WTC11 (cell line): ENCODE results near the gene NFATC2.

Experiments used
- ATF1 ChIP-seq: sonication (generic); formaldehyde crosslinking; IDR thresholded peaks from 2 replicates; pipeline ENCODE4 v1.8.1; 2023; ENCODE audit warnings: mild to moderate bottlenecking, moderate library complexity, missing genetic modification reagents
- E2F4 ChIP-seq: sonication (generic); formaldehyde crosslinking; IDR thresholded peaks from 2 replicates; pipeline ENCODE4 v1.8.1; 2022; ENCODE audit warnings: low read depth, mild to moderate bottlenecking, moderate library complexity, missing genetic modification reagents, borderline replicate concordance
- ELF4 ChIP-seq: sonication (generic); formaldehyde crosslinking; IDR thresholded peaks from 2 replicates; pipeline ENCODE4 v1.8.1; 2022; ENCODE audit warnings: low read depth, mild to moderate bottlenecking, moderate library complexity, missing genetic modification reagents
- ETV6 ChIP-seq: sonication (generic); formaldehyde crosslinking; IDR thresholded peaks from 2 replicates; pipeline ENCODE4 v1.8.1; 2022; ENCODE audit warnings: mild to moderate bottlenecking, missing genetic modification reagents
- ZNF232 ChIP-seq: sonication (generic); formaldehyde crosslinking; IDR thresholded peaks from 2 replicates; pipeline ENCODE4 v1.8.0; 2022; ENCODE audit warnings: mild to moderate bottlenecking, missing genetic modification reagents
- ZNF263 ChIP-seq: sonication (generic); formaldehyde crosslinking; IDR thresholded peaks from 2 replicates; pipeline ENCODE4 v1.8.1; 2022; ENCODE audit warnings: low read depth, mild to moderate bottlenecking, moderate library complexity, missing genetic modification reagents
- TF ChIP-seq, protein P1 (sequence below): fragments of 200-600 bp; IDR thresholded peaks from 2 replicates; pipeline ENCODE4 v1.8.0; 2022; ENCODE audit warnings: antibody characterized with exemption
- TF ChIP-seq, protein P2 (sequence below): sonication (generic); formaldehyde crosslinking; IDR thresholded peaks from 2 replicates; pipeline ENCODE4 v1.8.1; 2023; ENCODE audit warnings: mild to moderate bottlenecking, moderate library complexity, missing genetic modification reagents
- TF ChIP-seq, protein P3 (sequence below): sonication (generic); formaldehyde crosslinking; IDR thresholded peaks from 2 replicates; pipeline ENCODE4 v1.8.0; 2022; ENCODE audit warnings: mild to moderate bottlenecking, missing genetic modification reagents

GRCh38 chr20:51442602-51443001 lies 99.9 kb downstream of the NFATC2 start:
- TF ChIP-seq, protein P1, sequence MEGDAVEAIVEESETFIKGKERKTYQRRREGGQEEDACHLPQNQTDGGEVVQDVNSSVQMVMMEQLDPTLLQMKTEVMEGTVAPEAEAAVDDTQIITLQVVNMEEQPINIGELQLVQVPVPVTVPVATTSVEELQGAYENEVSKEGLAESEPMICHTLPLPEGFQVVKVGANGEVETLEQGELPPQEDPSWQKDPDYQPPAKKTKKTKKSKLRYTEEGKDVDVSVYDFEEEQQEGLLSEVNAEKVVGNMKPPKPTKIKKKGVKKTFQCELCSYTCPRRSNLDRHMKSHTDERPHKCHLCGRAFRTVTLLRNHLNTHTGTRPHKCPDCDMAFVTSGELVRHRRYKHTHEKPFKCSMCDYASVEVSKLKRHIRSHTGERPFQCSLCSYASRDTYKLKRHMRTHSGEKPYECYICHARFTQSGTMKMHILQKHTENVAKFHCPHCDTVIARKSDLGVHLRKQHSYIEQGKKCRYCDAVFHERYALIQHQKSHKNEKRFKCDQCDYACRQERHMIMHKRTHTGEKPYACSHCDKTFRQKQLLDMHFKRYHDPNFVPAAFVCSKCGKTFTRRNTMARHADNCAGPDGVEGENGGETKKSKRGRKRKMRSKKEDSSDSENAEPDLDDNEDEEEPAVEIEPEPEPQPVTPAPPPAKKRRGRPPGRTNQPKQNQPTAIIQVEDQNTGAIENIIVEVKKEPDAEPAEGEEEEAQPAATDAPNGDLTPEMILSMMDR, result no peak
- TF ChIP-seq ATF1 (CRISPR knock-in tag), result no peak
- TF ChIP-seq, protein P2, sequence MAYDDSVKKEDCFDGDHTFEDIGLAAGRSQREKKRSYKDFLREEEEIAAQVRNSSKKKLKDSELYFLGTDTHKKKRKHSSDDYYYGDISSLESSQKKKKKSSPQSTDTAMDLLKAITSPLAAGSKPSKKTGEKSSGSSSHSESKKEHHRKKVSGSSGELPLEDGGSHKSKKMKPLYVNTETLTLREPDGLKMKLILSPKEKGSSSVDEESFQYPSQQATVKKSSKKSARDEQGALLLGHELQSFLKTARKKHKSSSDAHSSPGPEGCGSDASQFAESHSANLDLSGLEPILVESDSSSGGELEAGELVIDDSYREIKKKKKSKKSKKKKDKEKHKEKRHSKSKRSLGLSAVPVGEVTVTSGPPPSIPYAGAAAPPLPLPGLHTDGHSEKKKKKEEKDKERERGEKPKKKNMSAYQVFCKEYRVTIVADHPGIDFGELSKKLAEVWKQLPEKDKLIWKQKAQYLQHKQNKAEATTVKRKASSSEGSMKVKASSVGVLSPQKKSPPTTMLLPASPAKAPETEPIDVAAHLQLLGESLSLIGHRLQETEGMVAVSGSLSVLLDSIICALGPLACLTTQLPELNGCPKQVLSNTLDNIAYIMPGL, result no peak
- no peak for TF ChIP-seq ETV6 (CRISPR knock-in tag)
- TF ChIP-seq, protein P3, sequence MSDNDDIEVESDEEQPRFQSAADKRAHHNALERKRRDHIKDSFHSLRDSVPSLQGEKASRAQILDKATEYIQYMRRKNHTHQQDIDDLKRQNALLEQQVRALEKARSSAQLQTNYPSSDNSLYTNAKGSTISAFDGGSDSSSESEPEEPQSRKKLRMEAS (CRISPR knock-in tag), result no peak
- TF ChIP-seq ELF4 (CRISPR knock-in tag), result no peak
- TF ChIP-seq ZNF263, result no peak
- TF ChIP-seq ZNF232 (CRISPR knock-in tag), result no peak
- no peak for TF ChIP-seq E2F4 (CRISPR knock-in tag)
